GM10248 (cell line): ENCODE measurements around the gene VAV2.

Source experiments
- CTCF ChIA-PET: fragments of 300-600 bp; sonication (Branson Sonifier 250); formaldehyde crosslinking; extraction: SDS; loops from one replicate; lab custom pipeline; 2021; ENCODE audit warnings: antibody characterized with exemption; lab: Yijun Ruan, JAX
- POLR2A ChIA-PET: fragments of 350-650 bp; sonication (Branson Sonifier 250); formaldehyde crosslinking; extraction: SDS; loops from one replicate; lab custom pipeline; 2020; ENCODE audit warnings: antibody characterized with exemption; lab: Yijun Ruan, JAX
- DNase-seq: peaks from one replicate; pipeline ENCODE4 v3.0.0; 2012; ENCODE audit errors: extremely low spot score
- CTCF ChIP-seq: IDR thresholded peaks from 2 replicates; pipeline ENCODE4 v1.5.1; 2012; ENCODE audit warnings: mild to moderate bottlenecking, low read depth; ENCODE audit errors: extremely low read depth, missing control alignments, control extremely low read depth

The VAV2 gene

GRCh38 chr9:133914442-133915342 is 77.4 kb downstream of the VAV2 start:
- CTCF ChIA-PET = interaction anchor here (1.0 kb wide), 1 partner anchor 9 kb away, joined by 3 read pairs; no protein-coding TSS in a partner anchor
- DNase-seq = no peak
- POLR2A ChIA-PET = no interaction called here
- no peak for TF ChIP-seq CTCF

- ChIA-PET CTCF (interaction anchor here (0.9 to 1.2 kb wide), 2 partner anchors 10 to 33 kb away, joined by 3 read pairs; no protein-coding TSS in a partner anchor), POLR2A (no interaction called here)
- DNase-seq = no peak
- no peak for TF ChIP-seq CTCF
Observed at GRCh38 chr9:133913571-133914369, 78.4 kb downstream of the VAV2 start.

- no peak for TF ChIP-seq CTCF
- DNase-seq = no peak
- POLR2A ChIA-PET = no interaction called here
- CTCF ChIA-PET = interaction anchor here (1.5 kb wide), 1 partner anchor 12 kb away, joined by 3 read pairs; no protein-coding TSS in a partner anchor
Observed at GRCh38 chr9:133910855-133911514, 81.1 kb downstream of the VAV2 start.

- CTCF ChIA-PET = interaction anchor here (1.3 kb wide), 1 partner anchor 8 kb away, joined by 3 read pairs; no protein-coding TSS in a partner anchor
- POLR2A ChIA-PET = no interaction called here
Observed at GRCh38 chr9:133906932-133907910, 84.9 kb downstream of the VAV2 start.

GRCh38 chr9:133906218-133906617 is 85.9 kb downstream of the VAV2 start:
- no peak for TF ChIP-seq CTCF
- DNase-seq = no peak
- ChIA-PET CTCF (interaction anchor here (1.3 kb wide), 1 partner anchor 9 kb away, joined by 3 read pairs; no protein-coding TSS in a partner anchor), POLR2A (no interaction called here)

More at GRCh38 chr9:133906932-133907910, 84.9 kb downstream of the VAV2 start:
- TF ChIP-seq CTCF = no peak
- no peak for DNase-seq
